Stimulated activated naive CD8-positive, alpha-beta T cell treated with anti-CD3 and anti-CD28 coated beads, Interleukin-15, amount 100 ng/mL, for 72 hours (primary cell): ENCODE measurements around the gene OR10Z1.

Source experiments
- ATAC-seq: fragments of 150-1000 bp; cut with Tn5 transposase; 2 replicates; pipeline ENCODE4 v1.10.0; 2021; ENCODE audit warnings: mild to moderate bottlenecking, moderate library complexity
- DNase-seq, 2 donors: peaks; one replicate each; pipeline ENCODE4 v3.0.0; 2021 to 2022
- H3K27ac Mint-ChIP-seq, 2 donors: one replicate each; pipeline ENCODE4 v1.8.0; 2022; ENCODE audit warnings: mild to moderate bottlenecking in 2 of 2, mixed read lengths in 2 of 2, moderate library complexity in 2 of 2
- H3K27me3 Mint-ChIP-seq: one replicate; pipeline ENCODE4 v1.8.0; 2022; ENCODE audit warnings: mixed read lengths
- H3K4me1 Mint-ChIP-seq: one replicate; pipeline ENCODE4 v1.8.0; 2022; ENCODE audit warnings: mild to moderate bottlenecking, mixed read lengths
- H3K4me3 Mint-ChIP-seq, 2 donors: one replicate each; pipeline ENCODE4 v1.8.0; 2022; ENCODE audit warnings: mild to moderate bottlenecking in 2 of 2, mixed read lengths in 2 of 2, moderate library complexity in 1 of 2
- H3K9me3 Mint-ChIP-seq, 2 donors: one replicate each; pipeline ENCODE4 v1.8.0; 2022; ENCODE audit warnings: mixed read lengths in 2 of 2

The OR10Z1 gene

DNA sequence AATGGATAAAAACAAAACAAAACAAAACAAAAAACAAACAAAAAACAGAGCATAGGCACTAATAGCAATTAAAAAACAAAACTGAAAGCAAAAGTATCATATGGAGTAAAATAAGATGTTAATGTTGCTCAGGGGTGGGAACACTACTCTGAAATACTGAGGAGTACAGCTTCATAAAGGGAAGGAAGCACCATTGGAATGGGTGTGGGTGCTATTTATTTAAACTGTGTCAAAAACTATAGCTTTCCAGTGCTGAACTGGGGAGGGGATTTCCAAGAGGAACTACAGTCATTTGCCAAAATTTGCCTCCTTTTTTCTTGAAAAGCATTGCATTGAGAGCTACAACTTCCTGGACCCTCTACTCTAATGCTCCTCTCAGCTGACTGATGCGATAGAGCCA is 41.4 kb downstream of the OR10Z1 start:
- DNase-seq, result no peak
- no peaks in the 10 kb centered on the region for H3K27me3 Mint-ChIP-seq
- H3K9me3 Mint-ChIP-seq, result no peaks in the 10 kb centered on the region
- peak overlapping the region in 1 of 2 donors; percentile 14 for H3K4me3 Mint-ChIP-seq
- H3K27ac Mint-ChIP-seq, result no peak overlapping the region
- peaks cover 11% of the 10 kb centered on the region for H3K4me1 Mint-ChIP-seq
- no peak for ATAC-seq

DNA sequence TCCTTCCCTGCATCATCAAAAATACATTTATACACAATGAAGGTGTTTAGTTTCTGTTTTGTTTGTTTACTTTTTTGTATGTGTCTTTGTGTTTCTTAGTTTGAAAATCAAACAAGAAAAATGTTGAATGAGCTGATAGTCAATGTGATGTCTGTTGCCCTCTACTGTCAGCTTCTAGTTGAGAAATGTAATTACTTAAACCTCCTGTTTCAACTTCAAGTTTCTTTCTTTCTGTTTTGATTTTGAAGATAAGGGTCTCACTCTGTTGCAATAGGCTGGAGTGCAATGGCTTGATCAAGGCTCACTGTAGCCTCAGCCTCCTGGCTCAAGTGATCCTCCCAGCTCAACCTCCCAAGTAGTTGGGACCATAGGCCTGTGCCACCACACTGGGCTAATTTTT is 44.0 kb downstream of the OR10Z1 start:
- Mint-ChIP-seq H3K9me3 (no peaks in the 10 kb centered on the region), H3K27ac (peak overlapping the region in 1 of 2 donors; percentile 20), H3K4me1 (peaks cover 11% of the 10 kb centered on the region), H3K4me3 (no peak overlapping the region), H3K27me3 (peaks cover 9% of the 10 kb centered on the region)
- no peak for DNase-seq
- no peak for ATAC-seq

DNA sequence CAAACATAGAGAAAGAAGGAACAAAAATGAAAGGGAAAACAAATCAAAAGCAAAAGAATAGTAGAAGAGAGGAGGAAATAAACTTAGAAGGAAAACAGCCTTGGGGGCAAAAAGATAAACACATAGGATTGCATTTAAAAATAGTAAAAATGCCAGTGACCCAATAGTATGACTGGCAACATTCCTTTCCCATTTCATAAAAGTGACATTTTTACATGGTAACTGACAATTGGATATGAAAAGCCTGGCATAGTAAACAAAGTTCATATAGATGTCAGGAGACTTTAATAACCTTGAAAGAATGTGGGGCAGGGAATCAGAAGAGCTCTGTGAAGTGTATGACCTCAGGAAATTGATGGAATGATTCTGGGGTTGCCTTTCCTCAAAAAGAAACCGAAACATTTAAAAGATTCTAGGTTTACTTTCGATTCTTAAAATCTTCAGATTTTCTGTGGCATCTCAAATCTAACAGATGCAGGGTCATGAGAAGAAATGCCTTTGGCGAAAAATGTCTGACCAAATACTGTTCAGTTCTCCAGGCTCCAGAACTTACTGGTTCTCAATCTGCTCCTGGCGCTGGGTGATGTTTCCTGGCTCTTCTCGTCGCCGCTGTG is 47.8 kb downstream of the OR10Z1 start:
- Mint-ChIP-seq H3K27ac (no peak overlapping the region), H3K27me3 (peaks cover 27% of the 10 kb centered on the region), H3K9me3 (no peaks in the 10 kb centered on the region), H3K4me3 (no peak overlapping the region), H3K4me1 (no peaks in the 10 kb centered on the region)
- ATAC-seq, result no peak
- no peak for DNase-seq

DNA sequence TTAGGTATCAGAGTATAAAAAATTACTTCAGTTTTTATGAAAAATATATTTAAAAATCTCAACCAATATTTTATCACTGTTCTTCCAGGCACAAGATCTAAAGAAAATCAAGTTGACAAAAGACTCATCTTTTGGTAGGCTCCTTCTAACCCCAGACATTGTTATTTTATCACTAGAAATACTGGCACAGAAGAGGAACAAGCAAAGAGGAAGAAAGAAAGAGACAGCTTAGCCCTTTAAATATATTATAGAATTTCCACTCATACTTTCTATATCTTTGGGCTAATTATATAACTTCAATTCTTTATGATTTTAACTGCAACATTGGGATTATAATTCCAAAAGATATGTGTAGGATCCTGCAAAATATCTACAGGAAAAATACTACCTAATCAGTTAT is 49.0 kb downstream of the OR10Z1 start:
- H3K4me1 Mint-ChIP-seq, result no peaks in the 10 kb centered on the region
- H3K9me3 Mint-ChIP-seq, result no peaks in the 10 kb centered on the region
- H3K4me3 Mint-ChIP-seq, result no peak overlapping the region
- no peak for DNase-seq
- no peak overlapping the region for H3K27ac Mint-ChIP-seq
- no peak for ATAC-seq
- peaks cover 32% of the 10 kb centered on the region for H3K27me3 Mint-ChIP-seq

DNA sequence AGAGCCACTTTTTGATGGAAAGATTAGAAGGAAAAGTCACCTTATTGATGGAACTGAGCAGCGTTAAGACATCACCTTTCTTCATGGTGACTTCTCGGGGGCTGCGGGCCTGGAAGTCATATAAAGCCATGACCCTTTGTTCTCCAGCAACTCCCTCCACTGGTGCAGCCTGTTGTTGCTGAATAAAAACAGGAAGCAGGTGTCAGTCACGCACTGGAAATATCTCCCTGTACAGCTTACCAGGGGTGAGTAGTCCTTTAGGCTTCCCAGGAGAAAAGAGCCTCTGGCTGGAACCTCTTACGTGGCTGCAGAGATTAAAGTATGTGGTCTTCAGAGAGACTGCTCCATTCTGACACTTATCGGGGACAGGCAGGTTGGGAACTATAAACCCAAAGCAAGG is 49.5 kb downstream of the OR10Z1 start:
- Mint-ChIP-seq H3K4me1 (no peaks in the 10 kb centered on the region), H3K27me3 (peaks cover 32% of the 10 kb centered on the region), H3K4me3 (no peak overlapping the region), H3K27ac (peak overlapping the region; percentile 35 to 89), H3K9me3 (no peaks in the 10 kb centered on the region)
- DNase-seq (no peak), ATAC-seq (no peak)
